OCI-LY1 (cell line): ENCODE results near the gene PRELID1.

Experiments
- EZH2 ChIP-seq: fragments of 200-600 bp; sonication (generic), shearing (Covaris generic); IDR thresholded peaks from 2 replicates; pipeline ENCODE4 v1.8.0; 2017; ENCODE audit warnings: borderline replicate concordance, mixed run types, mild to moderate bottlenecking, antibody characterized with exemption, low read length, moderate library complexity, mixed read lengths
- TF ChIP-seq, protein P1 (sequence below): fragments of 200-600 bp; sonication (generic), shearing (Covaris generic); IDR thresholded peaks from 2 replicates; pipeline ENCODE4 v1.5.1; 2017; ENCODE audit warnings: mild to moderate bottlenecking, antibody characterized with exemption, low read length, moderate library complexity, mixed read lengths

DNA sequence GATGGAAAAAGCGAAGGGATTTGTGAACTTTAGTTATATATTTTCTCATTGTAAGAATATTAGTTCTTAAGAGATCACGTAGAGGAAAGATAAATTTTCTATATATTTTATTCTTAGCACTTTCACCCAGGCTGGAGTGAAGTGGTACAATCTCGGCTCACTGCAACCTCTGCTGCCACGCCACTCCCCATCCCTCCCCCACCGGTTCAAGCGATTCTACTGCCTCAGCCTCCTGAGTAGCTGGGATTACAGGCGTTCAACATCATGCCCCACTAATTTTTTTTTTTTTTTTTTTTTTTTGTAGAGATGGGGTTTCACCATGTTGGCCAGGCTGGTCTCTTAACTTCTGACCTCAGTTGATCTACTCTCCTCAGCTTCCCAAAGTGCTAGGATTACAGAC, 42.6 kb upstream of the PRELID1 start:
- TF ChIP-seq, protein P1, sequence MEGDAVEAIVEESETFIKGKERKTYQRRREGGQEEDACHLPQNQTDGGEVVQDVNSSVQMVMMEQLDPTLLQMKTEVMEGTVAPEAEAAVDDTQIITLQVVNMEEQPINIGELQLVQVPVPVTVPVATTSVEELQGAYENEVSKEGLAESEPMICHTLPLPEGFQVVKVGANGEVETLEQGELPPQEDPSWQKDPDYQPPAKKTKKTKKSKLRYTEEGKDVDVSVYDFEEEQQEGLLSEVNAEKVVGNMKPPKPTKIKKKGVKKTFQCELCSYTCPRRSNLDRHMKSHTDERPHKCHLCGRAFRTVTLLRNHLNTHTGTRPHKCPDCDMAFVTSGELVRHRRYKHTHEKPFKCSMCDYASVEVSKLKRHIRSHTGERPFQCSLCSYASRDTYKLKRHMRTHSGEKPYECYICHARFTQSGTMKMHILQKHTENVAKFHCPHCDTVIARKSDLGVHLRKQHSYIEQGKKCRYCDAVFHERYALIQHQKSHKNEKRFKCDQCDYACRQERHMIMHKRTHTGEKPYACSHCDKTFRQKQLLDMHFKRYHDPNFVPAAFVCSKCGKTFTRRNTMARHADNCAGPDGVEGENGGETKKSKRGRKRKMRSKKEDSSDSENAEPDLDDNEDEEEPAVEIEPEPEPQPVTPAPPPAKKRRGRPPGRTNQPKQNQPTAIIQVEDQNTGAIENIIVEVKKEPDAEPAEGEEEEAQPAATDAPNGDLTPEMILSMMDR, result no peak
- no peak for TF ChIP-seq EZH2
